Colonic mucosa (tissue), 4 donors: ENCODE measurements around the gene PTGER1. TPM values are rescaled to one million over a fixed set of nuclear protein-coding genes. Genes with fewer than 3 reads are reported as not detected.

Experiments used
- DNase-seq: peaks from one replicate; pipeline ENCODE4 v3.0.0-alpha.2; 2020
- H3K27ac ChIP-seq: fragments of 200-600 bp; one replicate; pipeline ENCODE4 v1.8.0; 2021
- H3K27me3 ChIP-seq: fragments of 200-600 bp; one replicate; pipeline ENCODE4 v1.8.0; 2021
- H3K36me3 ChIP-seq: fragments of 200-600 bp; one replicate; pipeline ENCODE4 v1.8.0; 2021
- H3K4me1 ChIP-seq: fragments of 200-600 bp; one replicate; pipeline ENCODE4 v1.8.0; 2021; ENCODE audit warnings: mild to moderate bottlenecking
- H3K4me3 ChIP-seq: fragments of 200-600 bp; one replicate; pipeline ENCODE4 v1.8.0; 2021
- H3K9ac ChIP-seq, 2 donors: one replicate each; pipeline ENCODE4 v1.7.0; 2013; ENCODE audit warnings: control low read depth in 2 of 2, low read depth in 2 of 2, low read length in 2 of 2
- H3K9me3 ChIP-seq: fragments of 200-600 bp; one replicate; pipeline ENCODE4 v1.8.0; 2021
- intact Hi-C: fragments of 100-400 bp; cut with DNase I; formaldehyde crosslinking; loops from one replicate; pipeline ENCODE4 v1.14.1; 2022
- total RNA-seq, 2 donors: library from RNA; stranded (reverse); fragmentation: NEBNext Ultra II Directional in 1 of 2; extraction: Animal tissue kit (Norgen Biotek cat#: 25700) in 1 of 2; gene quantifications; one replicate each; pipeline ENCODE4 v1.2.1, GENCODE V29; 2021
- TF ChIP-seq, protein P1 (sequence below): fragments of 200-600 bp; IDR thresholded peaks from one replicate; pipeline ENCODE4 v1.8.0; 2022; ENCODE audit warnings: antibody characterized with exemption, mild to moderate bottlenecking
- donor health status: healthy.
- donor health status: DM: no; HTN: no; CAD: no.
- donor health status: DM: no; HTN: no; CAD: no.

PTGER1 gene
- total RNA-seq, 2 donors from 2014 or later, result 0.35 to 0.72 TPM

- no peak overlapping the region for H3K4me3 ChIP-seq
- H3K9me3 ChIP-seq, result no peaks in the 10 kb centered on the region
- no peak overlapping the region for H3K9ac ChIP-seq
- DNase-seq, result no peak
- H3K36me3 ChIP-seq, result peaks cover 3% of the 10 kb centered on the region
- TF ChIP-seq, protein P1, sequence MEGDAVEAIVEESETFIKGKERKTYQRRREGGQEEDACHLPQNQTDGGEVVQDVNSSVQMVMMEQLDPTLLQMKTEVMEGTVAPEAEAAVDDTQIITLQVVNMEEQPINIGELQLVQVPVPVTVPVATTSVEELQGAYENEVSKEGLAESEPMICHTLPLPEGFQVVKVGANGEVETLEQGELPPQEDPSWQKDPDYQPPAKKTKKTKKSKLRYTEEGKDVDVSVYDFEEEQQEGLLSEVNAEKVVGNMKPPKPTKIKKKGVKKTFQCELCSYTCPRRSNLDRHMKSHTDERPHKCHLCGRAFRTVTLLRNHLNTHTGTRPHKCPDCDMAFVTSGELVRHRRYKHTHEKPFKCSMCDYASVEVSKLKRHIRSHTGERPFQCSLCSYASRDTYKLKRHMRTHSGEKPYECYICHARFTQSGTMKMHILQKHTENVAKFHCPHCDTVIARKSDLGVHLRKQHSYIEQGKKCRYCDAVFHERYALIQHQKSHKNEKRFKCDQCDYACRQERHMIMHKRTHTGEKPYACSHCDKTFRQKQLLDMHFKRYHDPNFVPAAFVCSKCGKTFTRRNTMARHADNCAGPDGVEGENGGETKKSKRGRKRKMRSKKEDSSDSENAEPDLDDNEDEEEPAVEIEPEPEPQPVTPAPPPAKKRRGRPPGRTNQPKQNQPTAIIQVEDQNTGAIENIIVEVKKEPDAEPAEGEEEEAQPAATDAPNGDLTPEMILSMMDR, result no peak
- peaks cover 6% of the 10 kb centered on the region for H3K4me1 ChIP-seq
- intact Hi-C loops, result loop anchor here (10.0 kb wide), 1 partner anchor 46 kb away; no protein-coding TSS in a partner anchor
- no peaks in the 10 kb centered on the region for H3K27me3 ChIP-seq
- H3K27ac ChIP-seq, result no peak overlapping the region
Observed at GRCh38 chr19:14439014-14439413, 36.1 kb downstream of the PTGER1 start.

DNA sequence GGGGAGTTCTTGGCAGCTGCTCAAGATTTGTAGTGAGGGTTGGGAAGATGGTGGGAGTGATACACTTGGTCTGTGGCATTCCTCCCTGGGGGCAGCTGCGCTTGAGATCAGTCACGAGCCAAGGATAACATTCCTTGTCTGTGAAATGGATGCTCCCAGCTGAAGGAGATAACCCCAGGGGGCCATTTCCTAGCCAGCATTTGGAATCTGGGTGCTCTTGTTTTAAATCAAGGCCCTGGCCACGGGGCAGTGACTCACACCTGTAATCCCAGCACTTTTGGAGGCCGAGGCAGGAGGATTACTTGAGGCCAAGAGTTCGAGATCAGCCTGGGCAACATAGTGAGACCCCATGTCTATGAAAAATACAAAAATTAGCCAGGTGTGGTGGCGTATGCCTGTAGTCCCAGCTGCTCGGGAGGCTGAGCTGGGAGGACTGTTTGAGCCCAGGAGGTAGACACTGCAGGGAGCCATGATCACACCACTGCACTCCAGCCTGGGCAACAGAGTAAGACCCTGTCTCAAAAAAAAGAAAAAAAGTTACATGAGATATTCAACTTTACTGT is 37.5 kb downstream of the PTGER1 start:
- Histone ChIP-seq H3K9ac (no peak overlapping the region), H3K36me3 (no peaks in the 10 kb centered on the region), H3K4me1 (peaks cover 8% of the 10 kb centered on the region), H3K9me3 (no peaks in the 10 kb centered on the region), H3K4me3 (no peak overlapping the region), H3K27ac (no peak overlapping the region), H3K27me3 (no peaks in the 10 kb centered on the region)
- intact Hi-C loops, result loop anchor here (10.0 kb wide), 1 partner anchor 47 kb away; no protein-coding TSS in a partner anchor
- DNase-seq, result no peak
- TF ChIP-seq, protein P1, result no peak

GRCh38 chr19:14435320-14436050 is 39.7 kb downstream of the PTGER1 start:
- H3K4me1 ChIP-seq, result peaks cover 8% of the 10 kb centered on the region
- TF ChIP-seq, protein P1, result no peak
- no peak for DNase-seq
- no peaks in the 10 kb centered on the region for H3K36me3 ChIP-seq
- H3K4me3 ChIP-seq, result no peak overlapping the region
- no peaks in the 10 kb centered on the region for H3K27me3 ChIP-seq
- H3K27ac ChIP-seq, result peak overlapping the region; percentile 51
- intact Hi-C loops, result loop anchor here (10.0 kb wide), 1 partner anchor 49 kb away; no protein-coding TSS in a partner anchor
- H3K9me3 ChIP-seq, result no peaks in the 10 kb centered on the region
- peak overlapping the region in 1 of 2 donors; percentile 73 for H3K9ac ChIP-seq

DNA sequence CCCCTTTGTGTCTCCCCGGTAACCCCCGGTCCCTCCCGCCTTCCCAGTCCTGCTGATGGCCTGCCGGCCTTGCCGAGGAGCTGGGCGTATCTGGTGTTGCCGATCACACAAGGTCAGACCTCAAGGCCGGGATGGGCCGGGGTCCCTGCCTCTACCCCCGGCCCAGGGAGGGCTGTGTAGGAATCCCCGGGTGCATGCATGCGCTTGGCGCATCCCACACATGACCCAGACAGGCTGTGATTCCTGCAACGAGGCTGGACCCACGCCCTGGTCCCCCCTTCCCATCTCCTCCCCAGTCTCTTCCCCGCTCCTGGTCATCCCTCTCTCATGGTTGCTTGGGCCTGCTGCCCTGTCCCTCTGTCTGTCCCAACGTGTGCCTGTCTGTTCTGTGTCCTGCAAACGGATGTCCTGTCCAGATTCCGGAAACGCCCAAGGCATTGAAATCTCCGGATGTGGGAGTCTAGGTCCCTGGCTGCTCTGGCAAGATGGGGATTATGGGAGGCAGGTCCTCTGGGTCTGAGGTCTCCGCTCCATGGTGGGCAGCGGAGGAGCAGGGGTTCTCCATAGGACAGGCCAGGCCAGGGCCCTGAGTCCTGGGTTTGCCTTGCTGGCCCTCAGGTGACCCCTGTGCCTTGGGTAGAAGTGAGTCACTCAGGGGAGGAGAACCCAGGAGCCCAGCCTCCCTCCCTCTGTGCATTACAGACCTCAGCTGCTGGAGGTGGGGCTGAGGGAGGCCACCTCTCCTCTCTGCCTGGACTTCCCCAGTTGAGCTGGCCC is 40.4 kb downstream of the PTGER1 start:
- Histone ChIP-seq H3K9ac (peak overlapping the region; percentile 19 to 73), H3K27me3 (no peaks in the 10 kb centered on the region), H3K4me3 (no peak overlapping the region), H3K27ac (peak overlapping the region; percentile 51), H3K36me3 (no peaks in the 10 kb centered on the region), H3K9me3 (no peaks in the 10 kb centered on the region), H3K4me1 (peaks cover 8% of the 10 kb centered on the region)
- intact Hi-C loops, result loop anchor here (10.0 kb wide), 1 partner anchor 50 kb away; no protein-coding TSS in a partner anchor
- DNase-seq, result peak; percentile 52
- TF ChIP-seq, protein P1, result no peak
